Ovary (tissue), 3 donors: ENCODE data around the gene FAM107B.

Experiments
- POLR2A ChIP-seq: fragments of 450-650 bp; IDR thresholded peaks from one replicate; pipeline ENCODE4 v1.6.1; 2017; ENCODE audit warnings: antibody characterized with exemption, mild to moderate bottlenecking, moderate library complexity
- TF ChIP-seq, protein P1 (sequence below), 3 donors: fragments of 450-650 bp in 2 of 3; fragments of 200-600 bp in 1 of 3; IDR thresholded peaks; one replicate each; pipeline versions ENCODE4 v1.5.1 to v1.8.0; 2016 to 2022; ENCODE audit warnings: antibody characterized with exemption in 3 of 3, mild to moderate bottlenecking in 1 of 3
- donor health status: DM: no; HTN: no; CAD: no.

DNA sequence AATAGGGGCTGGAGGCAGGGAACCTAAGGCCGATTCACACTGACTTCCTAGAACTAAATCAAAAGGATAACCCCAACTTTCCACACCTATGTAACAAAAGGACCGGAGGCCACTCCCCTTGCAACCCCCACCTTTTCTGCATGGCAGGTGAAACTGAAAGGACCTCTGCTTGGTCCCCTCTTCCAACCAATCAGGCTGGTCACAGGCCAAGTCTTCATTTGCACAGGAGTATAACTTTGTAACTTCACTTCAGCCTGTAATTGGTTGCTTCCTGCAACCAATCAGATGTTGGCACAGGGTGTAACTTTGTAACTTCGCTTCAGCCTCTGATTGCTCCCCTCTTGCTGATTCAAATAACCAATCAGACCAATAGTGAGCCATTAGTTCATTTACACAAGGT is 190.0 kb downstream of the FAM107B start:
- TF ChIP-seq, protein P1, sequence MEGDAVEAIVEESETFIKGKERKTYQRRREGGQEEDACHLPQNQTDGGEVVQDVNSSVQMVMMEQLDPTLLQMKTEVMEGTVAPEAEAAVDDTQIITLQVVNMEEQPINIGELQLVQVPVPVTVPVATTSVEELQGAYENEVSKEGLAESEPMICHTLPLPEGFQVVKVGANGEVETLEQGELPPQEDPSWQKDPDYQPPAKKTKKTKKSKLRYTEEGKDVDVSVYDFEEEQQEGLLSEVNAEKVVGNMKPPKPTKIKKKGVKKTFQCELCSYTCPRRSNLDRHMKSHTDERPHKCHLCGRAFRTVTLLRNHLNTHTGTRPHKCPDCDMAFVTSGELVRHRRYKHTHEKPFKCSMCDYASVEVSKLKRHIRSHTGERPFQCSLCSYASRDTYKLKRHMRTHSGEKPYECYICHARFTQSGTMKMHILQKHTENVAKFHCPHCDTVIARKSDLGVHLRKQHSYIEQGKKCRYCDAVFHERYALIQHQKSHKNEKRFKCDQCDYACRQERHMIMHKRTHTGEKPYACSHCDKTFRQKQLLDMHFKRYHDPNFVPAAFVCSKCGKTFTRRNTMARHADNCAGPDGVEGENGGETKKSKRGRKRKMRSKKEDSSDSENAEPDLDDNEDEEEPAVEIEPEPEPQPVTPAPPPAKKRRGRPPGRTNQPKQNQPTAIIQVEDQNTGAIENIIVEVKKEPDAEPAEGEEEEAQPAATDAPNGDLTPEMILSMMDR (IDR thresholded peaks at IDR 0.05) = no peak
- TF ChIP-seq POLR2A = no peak
